ENCODE data around the gene EBI3. TPM values are rescaled to one million over a fixed set of nuclear protein-coding genes. Genes with fewer than 3 reads are reported as not detected.
"Not testable (repeated sequence)": the region's sequence is repeated elsewhere in the genome, so short reads cannot be mapped to it uniquely, and the experiment has no call there.

The EBI3 gene
- polyA plus RNA-seq, 1 donor (not counting 4 experiments of a cell fraction or from before 2014, with no cell fraction given): 0.05 TPM

DNA sequence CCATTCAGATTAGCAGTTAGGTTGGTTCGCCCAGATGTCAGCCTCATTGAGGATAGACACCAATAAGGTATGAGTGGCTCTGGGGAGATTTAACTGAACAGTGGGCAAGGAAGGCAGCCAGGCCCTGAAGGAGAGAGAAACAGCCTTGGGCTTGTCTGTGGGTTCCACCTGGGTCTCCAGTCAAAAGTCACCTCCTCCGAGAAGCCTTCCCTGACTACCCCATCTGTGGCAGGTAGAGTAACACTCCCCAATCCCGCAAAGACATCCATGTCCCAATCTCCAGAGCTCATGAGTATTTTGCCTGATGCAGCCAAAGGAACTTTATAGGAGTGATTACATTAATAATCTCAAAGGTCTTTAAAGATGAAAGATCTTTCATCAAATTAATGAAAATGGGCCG, 9.5 kb downstream of the EBI3 start:
- Histone ChIP-seq H3K9me1 (ENCODE audit: control insufficient read depth, extremely low read depth, insufficient read depth, low read length) (no peaks in the 10 kb centered on the region), H3K9me3 (ENCODE audit: control insufficient read depth, low read depth, low read length) (no peaks in the 10 kb centered on the region), H2AFZ (ENCODE audit: control insufficient read depth, low read length) (no peak overlapping the region), H3K4me3 (ENCODE audit: control insufficient read depth in 2 of 3, extremely low read depth in 1 of 3, insufficient read depth in 2 of 3, low read depth in 1 of 3, low read length in 3 of 3) (no peak overlapping the region), H3K79me2 (ENCODE audit: control insufficient read depth, insufficient read depth, low read length) (no peaks in the 10 kb centered on the region), H3K27me3 (ENCODE audit: control insufficient read depth, extremely low read depth, insufficient read depth, low read length) (no peaks in the 10 kb centered on the region), H3K4me2 (ENCODE audit: control insufficient read depth, extremely low read depth, insufficient read depth, low read depth, low read length) (no peak overlapping the region), H4K20me1 (ENCODE audit: control insufficient read depth, extremely low read depth, insufficient read depth, low read length) (no peaks in the 10 kb centered on the region), H3K27ac (ENCODE audit: control insufficient read depth, insufficient read depth, low read length) (no peak overlapping the region), H3K9ac (ENCODE audit: control insufficient read depth, extremely low read depth, insufficient read depth, low read length) (no peak overlapping the region), H3K4me1 (ENCODE audit: control insufficient read depth, extremely low read depth, insufficient read depth, low read length) (no peaks in the 10 kb centered on the region), H3K36me3 (ENCODE audit: control insufficient read depth in 2 of 2, extremely low read depth in 1 of 2, insufficient read depth in 2 of 2, low read length in 2 of 2) (no peaks in the 10 kb centered on the region)
- no peak for FAIRE-seq
- dilution Hi-C loops (cut with MboI; ENCODE audit: extremely low pct_ligation_motif_present, low sequenced_read_pairs): no loop called here
- TF ChIP-seq, protein P1, sequence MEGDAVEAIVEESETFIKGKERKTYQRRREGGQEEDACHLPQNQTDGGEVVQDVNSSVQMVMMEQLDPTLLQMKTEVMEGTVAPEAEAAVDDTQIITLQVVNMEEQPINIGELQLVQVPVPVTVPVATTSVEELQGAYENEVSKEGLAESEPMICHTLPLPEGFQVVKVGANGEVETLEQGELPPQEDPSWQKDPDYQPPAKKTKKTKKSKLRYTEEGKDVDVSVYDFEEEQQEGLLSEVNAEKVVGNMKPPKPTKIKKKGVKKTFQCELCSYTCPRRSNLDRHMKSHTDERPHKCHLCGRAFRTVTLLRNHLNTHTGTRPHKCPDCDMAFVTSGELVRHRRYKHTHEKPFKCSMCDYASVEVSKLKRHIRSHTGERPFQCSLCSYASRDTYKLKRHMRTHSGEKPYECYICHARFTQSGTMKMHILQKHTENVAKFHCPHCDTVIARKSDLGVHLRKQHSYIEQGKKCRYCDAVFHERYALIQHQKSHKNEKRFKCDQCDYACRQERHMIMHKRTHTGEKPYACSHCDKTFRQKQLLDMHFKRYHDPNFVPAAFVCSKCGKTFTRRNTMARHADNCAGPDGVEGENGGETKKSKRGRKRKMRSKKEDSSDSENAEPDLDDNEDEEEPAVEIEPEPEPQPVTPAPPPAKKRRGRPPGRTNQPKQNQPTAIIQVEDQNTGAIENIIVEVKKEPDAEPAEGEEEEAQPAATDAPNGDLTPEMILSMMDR (optimal IDR thresholded peaks at IDR 0.05 in 1 of 3, IDR thresholded peaks at IDR 0.05 in 1 of 3, conservative IDR thresholded peaks at IDR 0.05 in 1 of 3; ENCODE audit: extremely low read depth in 1 of 3, insufficient read depth in 2 of 3, low read length in 3 of 3): no peak
- TF ChIP-seq EZH2 (IDR thresholded peaks at IDR 0.05; ENCODE audit: low read length): no peak
- DNase-seq (ENCODE audit: low read depth, low spot score): no peak

DNA sequence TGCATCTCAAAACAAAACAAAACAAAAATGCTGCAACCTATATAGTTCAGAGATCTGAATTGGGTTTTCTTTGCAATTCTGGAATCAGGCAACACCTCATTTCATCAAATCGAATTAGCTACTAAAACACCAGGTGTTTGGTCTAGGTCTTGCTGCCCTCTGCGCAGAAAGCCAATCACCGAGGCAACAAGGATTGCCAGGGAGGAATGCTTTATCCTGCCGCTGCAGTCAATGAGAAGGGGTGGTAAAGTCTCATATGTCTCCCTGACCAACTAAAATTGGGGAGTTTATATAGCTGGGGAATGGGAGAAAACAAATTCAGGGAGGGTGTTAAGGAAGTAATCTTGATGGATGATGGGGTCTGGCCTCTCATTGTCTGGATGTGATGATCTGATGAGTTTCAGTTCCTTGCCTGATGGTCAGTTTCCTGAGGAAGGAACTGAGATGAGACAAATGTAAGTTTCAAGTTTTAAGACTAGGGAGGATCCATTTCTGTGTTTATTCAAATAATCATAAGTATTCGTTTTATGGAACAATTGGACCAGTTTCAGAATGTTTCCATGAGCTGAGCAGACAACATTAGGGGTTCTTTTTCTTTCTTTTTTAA, 12.6 kb downstream of the EBI3 start:
- H3K27me3 ChIP-seq (ENCODE audit: control insufficient read depth, extremely low read depth, insufficient read depth, low read length): no peaks in the 10 kb centered on the region
- no peak overlapping the region for H3K27ac ChIP-seq (ENCODE audit: control insufficient read depth, insufficient read depth, low read length)
- H3K4me1 ChIP-seq (ENCODE audit: control insufficient read depth, extremely low read depth, insufficient read depth, low read length): peaks cover 6% of the 10 kb centered on the region
- H3K4me3 ChIP-seq (ENCODE audit: control insufficient read depth in 2 of 3, extremely low read depth in 1 of 3, insufficient read depth in 2 of 3, low read depth in 1 of 3, low read length in 3 of 3): no peak overlapping the region
- no peak for TF ChIP-seq EZH2 (IDR thresholded peaks at IDR 0.05; ENCODE audit: low read length)
- TF ChIP-seq, protein P1 (optimal IDR thresholded peaks at IDR 0.05 in 1 of 3, IDR thresholded peaks at IDR 0.05 in 1 of 3, conservative IDR thresholded peaks at IDR 0.05 in 1 of 3; ENCODE audit: extremely low read depth in 1 of 3, insufficient read depth in 2 of 3, low read length in 3 of 3): no peak
- dilution Hi-C loops (cut with MboI; ENCODE audit: extremely low pct_ligation_motif_present, low sequenced_read_pairs): no loop called here
- no peak overlapping the region for H2AFZ ChIP-seq (ENCODE audit: control insufficient read depth, low read length)
- H4K20me1 ChIP-seq (ENCODE audit: control insufficient read depth, extremely low read depth, insufficient read depth, low read length): no peaks in the 10 kb centered on the region
- no peak overlapping the region for H3K9ac ChIP-seq (ENCODE audit: control insufficient read depth, extremely low read depth, insufficient read depth, low read length)
- DNase-seq (ENCODE audit: low read depth, low spot score) (no peak), FAIRE-seq (no peak)
- H3K9me3 ChIP-seq (ENCODE audit: control insufficient read depth, low read depth, low read length): no peaks in the 10 kb centered on the region
- H3K9me1 ChIP-seq (ENCODE audit: control insufficient read depth, extremely low read depth, insufficient read depth, low read length): no peaks in the 10 kb centered on the region
- H3K4me2 ChIP-seq (ENCODE audit: control insufficient read depth, extremely low read depth, insufficient read depth, low read depth, low read length): no peak overlapping the region
- H3K36me3 ChIP-seq (ENCODE audit: control insufficient read depth in 2 of 2, extremely low read depth in 1 of 2, insufficient read depth in 2 of 2, low read length in 2 of 2): no peaks in the 10 kb centered on the region
- H3K79me2 ChIP-seq (ENCODE audit: control insufficient read depth, insufficient read depth, low read length): no peaks in the 10 kb centered on the region

DNA sequence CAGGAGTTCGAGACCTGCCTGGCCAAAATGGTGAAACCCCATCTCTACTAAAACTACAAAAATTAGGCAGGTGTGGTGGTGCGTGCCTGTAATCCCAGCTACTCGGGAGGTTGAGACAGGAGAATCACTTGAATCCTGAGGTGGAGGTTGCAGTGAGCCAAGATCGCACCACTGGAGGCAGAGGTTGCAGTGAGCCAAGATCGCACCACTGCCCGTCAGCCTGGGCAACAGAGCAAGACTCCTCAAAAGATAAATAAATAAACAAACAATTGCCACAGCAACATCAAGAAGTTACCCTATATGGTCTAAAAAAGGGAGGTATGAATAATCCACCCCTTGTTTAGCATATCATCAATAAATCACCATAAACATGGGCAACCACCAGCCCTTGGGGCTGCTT, 16.6 kb downstream of the EBI3 start:
- H3K27ac ChIP-seq (ENCODE audit: control insufficient read depth, insufficient read depth, low read length); H3K9ac ChIP-seq (ENCODE audit: control insufficient read depth, extremely low read depth, insufficient read depth, low read length); dilution Hi-C loops (cut with MboI; ENCODE audit: extremely low pct_ligation_motif_present, low sequenced_read_pairs); H3K9me1 ChIP-seq (ENCODE audit: control insufficient read depth, extremely low read depth, insufficient read depth, low read length); FAIRE-seq; H4K20me1 ChIP-seq (ENCODE audit: control insufficient read depth, extremely low read depth, insufficient read depth, low read length); H3K27me3 ChIP-seq (ENCODE audit: control insufficient read depth, extremely low read depth, insufficient read depth, low read length); H3K4me3 ChIP-seq (ENCODE audit: control insufficient read depth in 2 of 3, extremely low read depth in 1 of 3, insufficient read depth in 2 of 3, low read depth in 1 of 3, low read length in 3 of 3); H3K4me1 ChIP-seq (ENCODE audit: control insufficient read depth, extremely low read depth, insufficient read depth, low read length); DNase-seq (ENCODE audit: low read depth, low spot score); H3K9me3 ChIP-seq (ENCODE audit: control insufficient read depth, low read depth, low read length); H3K79me2 ChIP-seq (ENCODE audit: control insufficient read depth, insufficient read depth, low read length): not testable (repeated sequence)
- peaks cover 10 to 25% of the 10 kb centered on the region in 2 experiments for H3K36me3 ChIP-seq (ENCODE audit: control insufficient read depth in 2 of 2, extremely low read depth in 1 of 2, insufficient read depth in 2 of 2, low read length in 2 of 2)
- H2AFZ ChIP-seq (ENCODE audit: control insufficient read depth, low read length): peak overlapping the region; percentile 99
- H3K4me2 ChIP-seq (ENCODE audit: control insufficient read depth, extremely low read depth, insufficient read depth, low read depth, low read length): peak overlapping the region; percentile 84
